Endothelial cell of umbilical vein (primary cell): Measurements from ENCODE around the gene OTUD5. TPM values are rescaled to one million over a fixed set of nuclear protein-coding genes. Genes with fewer than 3 reads are reported as not detected.

Experiments
- BruUV-seq: library from RNA; stranded (reverse); fragments of 400-500 nt; replicated peaks from 2 replicates; lab custom pipeline; 2021; lab: Mats Ljungman, UMichigan
- CTCF ChIA-PET: fragments of 300-600, 350-600 bp; sonication (Branson Sonifier 250); formaldehyde crosslinking; loops from one replicate; lab custom pipeline; 2021; ENCODE audit warnings: antibody characterized with exemption, inconsistent platforms; lab: Charles Lee
- POLR2A ChIA-PET: fragments of 300-600, 350-600 bp; sonication (Branson Sonifier 250); formaldehyde crosslinking; loops from one replicate; lab custom pipeline; 2021; ENCODE audit warnings: antibody characterized with exemption, inconsistent platforms; lab: Charles Lee
- DNase-seq: peaks from one replicate; pipeline ENCODE4 v3.0.0-alpha.2; 2011; ENCODE audit warnings: low read depth, low spot score
- FAIRE-seq: peaks from 2 replicates; lab custom pipeline; 2011; peaks lifted over from hg19 to GRCh38; lab: Jason Lieb, UNC
- H2AFZ ChIP-seq: 2 replicates; pipeline ENCODE4 v1.6.0; 2012; ENCODE audit warnings: low read depth, low read length, control low read depth, inconsistent platforms
- H3K27ac ChIP-seq: 2 replicates; pipeline ENCODE4 v1.5.1; 2011; ENCODE audit warnings: low read depth, mild to moderate bottlenecking, control low read depth, low read length, moderate library complexity; ENCODE audit not compliant: insufficient read depth
- H3K27me3 ChIP-seq, 2 experiments: 2 replicates each; pipeline versions ENCODE4 v1.6.0 to v1.6.1; 2011; ENCODE audit warnings: low read length in 2 of 2, mixed read lengths in 1 of 2; ENCODE audit not compliant: control insufficient read depth in 2 of 2, insufficient read depth in 2 of 2
- H3K36me3 ChIP-seq, 2 experiments: 2 replicates in 1 of 2; 3 replicates in 1 of 2; pipeline ENCODE4 v1.5.1; 2011; ENCODE audit warnings: low read length in 2 of 2, mild to moderate bottlenecking in 1 of 2, moderate library complexity in 1 of 2; ENCODE audit not compliant: control insufficient read depth in 2 of 2, insufficient read depth in 2 of 2; ENCODE audit errors: extremely low read depth in 1 of 2
- H3K4me1 ChIP-seq: 3 replicates; pipeline ENCODE4 v1.5.1; 2011; ENCODE audit warnings: mild to moderate bottlenecking, low read length; ENCODE audit not compliant: control insufficient read depth, insufficient read depth; ENCODE audit errors: extremely low read depth
- H3K4me2 ChIP-seq: 2 replicates; pipeline ENCODE4 v1.6.1; 2011; ENCODE audit warnings: low read length, control low read depth, mixed read lengths; ENCODE audit not compliant: insufficient read depth
- H3K4me3 ChIP-seq, 3 experiments: fragments of 200-600 bp in 1 of 3; sonication (generic), shearing (Covaris generic) in 1 of 3; replicated peaks in 1 of 3; 2 replicates each; pipeline ENCODE4 v1.5.1; 2011 to 2016; ENCODE audit warnings: control low read depth in 3 of 3, low read length in 3 of 3, mild to moderate bottlenecking in 2 of 3, inconsistent platforms in 1 of 3, low read depth in 1 of 3, moderate library complexity in 1 of 3; ENCODE audit not compliant: insufficient read depth in 1 of 3
- H3K79me2 ChIP-seq: 2 replicates; pipeline ENCODE4 v1.6.0; 2012; ENCODE audit warnings: low read length, inconsistent platforms; ENCODE audit not compliant: control insufficient read depth, insufficient read depth
- H3K9ac ChIP-seq: replicated peaks from 2 replicates; pipeline ENCODE3; 2011; ENCODE audit warnings: low read length, control low read depth; ENCODE audit not compliant: insufficient read depth; ENCODE audit errors: extremely low read depth
- H3K9me1 ChIP-seq: replicated peaks from 3 replicates; pipeline ENCODE4 v1.6.0; 2011; ENCODE audit warnings: mild to moderate bottlenecking, low read length; ENCODE audit not compliant: control insufficient read depth, insufficient read depth; ENCODE audit errors: extremely low read depth
- H3K9me3 ChIP-seq: replicated peaks from 2 replicates; pipeline ENCODE4 v1.5.1; 2012; ENCODE audit warnings: low read length, inconsistent platforms; ENCODE audit not compliant: control insufficient read depth, insufficient read depth
- H4K20me1 ChIP-seq: replicated peaks from 2 replicates; pipeline ENCODE3; 2011; ENCODE audit warnings: mild to moderate bottlenecking, low read length; ENCODE audit not compliant: control insufficient read depth, insufficient read depth; ENCODE audit errors: extremely low read depth
- EZH2 ChIP-seq: IDR thresholded peaks from 2 replicates; pipeline ENCODE4 v1.6.1; 2012; ENCODE audit warnings: borderline replicate concordance, low read depth, mild to moderate bottlenecking, moderate library complexity, low read length, inconsistent platforms; ENCODE audit not compliant: severe bottlenecking
- FOS ChIP-seq: IDR thresholded peaks from 2 replicates; pipeline ENCODE4 v1.6.1; 2011; ENCODE audit warnings: mild to moderate bottlenecking, low read length, moderate library complexity, borderline replicate concordance; ENCODE audit not compliant: insufficient read depth
- GATA2 ChIP-seq: IDR thresholded peaks from 2 replicates; pipeline ENCODE4 v1.7.0; 2011; ENCODE audit warnings: low read depth, mild to moderate bottlenecking, moderate library complexity, mixed read lengths, low read length; ENCODE audit not compliant: insufficient read length, insufficient read depth
- JUN ChIP-seq: IDR thresholded peaks from 2 replicates; pipeline ENCODE4 v1.6.1; 2011; ENCODE audit warnings: borderline replicate concordance, low read depth; ENCODE audit not compliant: insufficient read length, insufficient read depth
- MYC ChIP-seq: IDR thresholded peaks from one replicate; pipeline ENCODE4 v1.6.1; 2011; ENCODE audit warnings: mild to moderate bottlenecking, low read depth, low read length
- POLR2A ChIP-seq: IDR thresholded peaks from 2 replicates; pipeline ENCODE4 v1.6.1; 2012; ENCODE audit warnings: low read depth, mild to moderate bottlenecking, control low read depth, low read length
- POLR2AphosphoS5 ChIP-seq: IDR thresholded peaks from 2 replicates; pipeline ENCODE4 v1.6.1; 2012; ENCODE audit warnings: low read depth, mild to moderate bottlenecking, control low read depth, low read length, moderate library complexity; ENCODE audit not compliant: insufficient read depth
- dilution Hi-C: fragments of 300-500 bp; cut with MboI; formaldehyde crosslinking; loops from one replicate; pipeline ENCODE4 v1.15.0; 2019; ENCODE audit warnings: low sequenced_read_pairs; ENCODE audit not compliant: extremely low pct_ligation_motif_present
- intact Hi-C: fragments of 100-400 bp; cut with micrococcal nuclease; formaldehyde crosslinking; loops from one replicate; pipeline ENCODE4 v1.10.0; 2022
- polyA plus RNA-seq, 4 experiments: library from polyadenylated mRNA; depleted of rRNA in 3 of 4; stranded (reverse) in 3 of 4; unstranded in 1 of 4; fragments of >200 nt; gene quantifications; 2 replicates each; pipeline versions ENCODE4 v1.2.1 to v1.2.3, GENCODE V29; 2011 to 2012; ENCODE audit warnings: missing spikeins in 1 of 4
- total RNA-seq: library from RNA; stranded (reverse); gene quantifications from 2 replicates; pipeline ENCODE4 v1.2.3, GENCODE V29; 2021
- TF ChIP-seq, protein P1 (sequence below), 2 donors: IDR thresholded peaks; 1 replicate in 1 of 2; 2 replicates in 1 of 2; pipeline ENCODE4 v1.5.1; 2011; ENCODE audit warnings: low read length in 2 of 2, mild to moderate bottlenecking in 2 of 2, moderate library complexity in 2 of 2, control low read depth in 1 of 2, inconsistent platforms in 1 of 2, low read depth in 1 of 2; ENCODE audit not compliant: insufficient read depth in 1 of 2; ENCODE audit errors: extremely low read depth in 1 of 2
- TF ChIP-seq, protein P2 (sequence below): IDR thresholded peaks from 2 replicates; pipeline ENCODE4 v1.6.1; 2011; ENCODE audit not compliant: insufficient read depth, insufficient read length

Gene OTUD5
- total and polyA plus RNA-seq, 2 donors (not counting 3 experiments of a cell fraction or from before 2014, with no cell fraction given), result 44.3 to 44.6 TPM

DNA sequence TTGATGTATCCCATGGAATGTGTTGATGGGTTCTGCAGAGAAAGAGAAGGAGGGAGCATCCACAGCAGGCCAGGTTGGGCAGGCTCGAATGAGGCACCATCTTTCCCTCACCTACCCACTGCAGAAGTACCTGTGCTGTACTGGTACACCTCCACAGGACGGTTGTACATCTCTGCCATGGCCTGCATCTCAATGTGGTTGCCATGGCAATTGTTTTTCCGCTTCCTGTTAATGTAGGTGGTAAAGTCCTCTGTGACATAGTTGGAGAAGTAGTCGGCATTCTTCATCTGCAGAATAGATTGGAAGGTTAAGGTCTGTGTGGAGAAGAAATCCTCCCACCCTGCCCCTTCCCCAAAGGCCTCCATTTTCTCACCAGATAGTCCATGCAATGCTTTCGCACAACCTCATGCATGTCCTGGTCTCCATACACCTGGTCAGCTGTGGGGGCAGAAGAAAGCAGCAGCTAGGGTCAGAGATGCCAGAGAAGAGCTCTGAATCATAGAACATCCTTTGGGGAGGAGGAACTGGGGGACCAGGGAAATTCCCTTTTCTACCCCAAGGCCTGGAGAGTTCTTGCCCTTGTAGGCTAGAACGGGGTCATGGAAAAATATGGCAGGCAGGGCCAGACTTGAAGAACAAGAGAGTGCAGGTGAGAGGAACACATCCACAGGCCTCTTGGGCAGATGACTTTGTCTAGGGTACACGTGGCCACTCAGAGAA, 22.7 kb downstream of the OTUD5 start:
- BruUV-seq, result no TSS peak
- no peak overlapping the region for H2AFZ ChIP-seq
- no peak overlapping the region for H3K4me2 ChIP-seq
- H3K4me1 ChIP-seq, result no peaks in the 10 kb centered on the region
- DNase-seq (no peak), FAIRE-seq (no peak)
- H4K20me1 ChIP-seq, result no peaks in the 10 kb centered on the region
- H3K36me3 ChIP-seq, result peaks cover 3 to 15% of the 10 kb centered on the region in 2 experiments
- ChIA-PET CTCF (interaction anchor here (0.6 kb wide), 1 partner anchor 175 kb away, joined by 3 read pairs; no protein-coding TSS in a partner anchor), POLR2A (no interaction called here)
- H3K4me3 ChIP-seq, result no peak overlapping the region
- H3K9me1 ChIP-seq, result no peaks in the 10 kb centered on the region
- H3K9me3 ChIP-seq, result no peaks in the 10 kb centered on the region
- H3K27me3 ChIP-seq, result no peaks in the 10 kb centered on the region
- intact Hi-C loops (no loop called here), dilution Hi-C loops (no loop called here)
- H3K9ac ChIP-seq, result no peak overlapping the region
- TF ChIP-seq, protein P1, sequence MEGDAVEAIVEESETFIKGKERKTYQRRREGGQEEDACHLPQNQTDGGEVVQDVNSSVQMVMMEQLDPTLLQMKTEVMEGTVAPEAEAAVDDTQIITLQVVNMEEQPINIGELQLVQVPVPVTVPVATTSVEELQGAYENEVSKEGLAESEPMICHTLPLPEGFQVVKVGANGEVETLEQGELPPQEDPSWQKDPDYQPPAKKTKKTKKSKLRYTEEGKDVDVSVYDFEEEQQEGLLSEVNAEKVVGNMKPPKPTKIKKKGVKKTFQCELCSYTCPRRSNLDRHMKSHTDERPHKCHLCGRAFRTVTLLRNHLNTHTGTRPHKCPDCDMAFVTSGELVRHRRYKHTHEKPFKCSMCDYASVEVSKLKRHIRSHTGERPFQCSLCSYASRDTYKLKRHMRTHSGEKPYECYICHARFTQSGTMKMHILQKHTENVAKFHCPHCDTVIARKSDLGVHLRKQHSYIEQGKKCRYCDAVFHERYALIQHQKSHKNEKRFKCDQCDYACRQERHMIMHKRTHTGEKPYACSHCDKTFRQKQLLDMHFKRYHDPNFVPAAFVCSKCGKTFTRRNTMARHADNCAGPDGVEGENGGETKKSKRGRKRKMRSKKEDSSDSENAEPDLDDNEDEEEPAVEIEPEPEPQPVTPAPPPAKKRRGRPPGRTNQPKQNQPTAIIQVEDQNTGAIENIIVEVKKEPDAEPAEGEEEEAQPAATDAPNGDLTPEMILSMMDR (IDR thresholded peaks at IDR 0.05; ENCODE audit: extremely low read depth in 1 of 2, insufficient read depth in 1 of 2, low read depth in 1 of 2, low read length in 2 of 2), result no peak
- TF ChIP-seq POLR2AphosphoS5 (no peak), FOS (no peak), POLR2A (no peak), JUN (no peak), GATA2 (no peak), EZH2 (no peak), MYC (no peak)
- TF ChIP-seq, protein P2, sequence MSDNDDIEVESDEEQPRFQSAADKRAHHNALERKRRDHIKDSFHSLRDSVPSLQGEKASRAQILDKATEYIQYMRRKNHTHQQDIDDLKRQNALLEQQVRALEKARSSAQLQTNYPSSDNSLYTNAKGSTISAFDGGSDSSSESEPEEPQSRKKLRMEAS, result no peak
- H3K27ac ChIP-seq, result no peak overlapping the region
- H3K79me2 ChIP-seq, result peaks cover 16% of the 10 kb centered on the region
